Panc1 (cell line): Measurements from ENCODE around the gene BDH1.

Experiments used
- POLR2AphosphoS5 ChIP-seq: IDR thresholded peaks from 2 replicates; pipeline ENCODE4 v1.6.1; 2012; ENCODE audit warnings: mild to moderate bottlenecking, low read depth, low read length, moderate library complexity
- TF ChIP-seq, protein P1 (sequence below): fragments of 450-650 bp; IDR thresholded peaks from 2 replicates; pipeline ENCODE4 v1.5.1; 2017; ENCODE audit warnings: mild to moderate bottlenecking
- TF ChIP-seq, protein P2 (sequence below), 2 experiments: IDR thresholded peaks; 2 replicates each; pipeline ENCODE4 v1.6.1; 2011 to 2012; ENCODE audit warnings: low read depth in 2 of 2, control low read depth in 1 of 2, low read length in 1 of 2, mild to moderate bottlenecking in 1 of 2, moderate library complexity in 1 of 2; ENCODE audit not compliant: insufficient read depth in 1 of 2

GRCh38 chr3:197465197-197465995 is 90.4 kb downstream of the BDH1 start:
- TF ChIP-seq, protein P1, sequence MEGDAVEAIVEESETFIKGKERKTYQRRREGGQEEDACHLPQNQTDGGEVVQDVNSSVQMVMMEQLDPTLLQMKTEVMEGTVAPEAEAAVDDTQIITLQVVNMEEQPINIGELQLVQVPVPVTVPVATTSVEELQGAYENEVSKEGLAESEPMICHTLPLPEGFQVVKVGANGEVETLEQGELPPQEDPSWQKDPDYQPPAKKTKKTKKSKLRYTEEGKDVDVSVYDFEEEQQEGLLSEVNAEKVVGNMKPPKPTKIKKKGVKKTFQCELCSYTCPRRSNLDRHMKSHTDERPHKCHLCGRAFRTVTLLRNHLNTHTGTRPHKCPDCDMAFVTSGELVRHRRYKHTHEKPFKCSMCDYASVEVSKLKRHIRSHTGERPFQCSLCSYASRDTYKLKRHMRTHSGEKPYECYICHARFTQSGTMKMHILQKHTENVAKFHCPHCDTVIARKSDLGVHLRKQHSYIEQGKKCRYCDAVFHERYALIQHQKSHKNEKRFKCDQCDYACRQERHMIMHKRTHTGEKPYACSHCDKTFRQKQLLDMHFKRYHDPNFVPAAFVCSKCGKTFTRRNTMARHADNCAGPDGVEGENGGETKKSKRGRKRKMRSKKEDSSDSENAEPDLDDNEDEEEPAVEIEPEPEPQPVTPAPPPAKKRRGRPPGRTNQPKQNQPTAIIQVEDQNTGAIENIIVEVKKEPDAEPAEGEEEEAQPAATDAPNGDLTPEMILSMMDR, result no peak
- TF ChIP-seq, protein P2, sequence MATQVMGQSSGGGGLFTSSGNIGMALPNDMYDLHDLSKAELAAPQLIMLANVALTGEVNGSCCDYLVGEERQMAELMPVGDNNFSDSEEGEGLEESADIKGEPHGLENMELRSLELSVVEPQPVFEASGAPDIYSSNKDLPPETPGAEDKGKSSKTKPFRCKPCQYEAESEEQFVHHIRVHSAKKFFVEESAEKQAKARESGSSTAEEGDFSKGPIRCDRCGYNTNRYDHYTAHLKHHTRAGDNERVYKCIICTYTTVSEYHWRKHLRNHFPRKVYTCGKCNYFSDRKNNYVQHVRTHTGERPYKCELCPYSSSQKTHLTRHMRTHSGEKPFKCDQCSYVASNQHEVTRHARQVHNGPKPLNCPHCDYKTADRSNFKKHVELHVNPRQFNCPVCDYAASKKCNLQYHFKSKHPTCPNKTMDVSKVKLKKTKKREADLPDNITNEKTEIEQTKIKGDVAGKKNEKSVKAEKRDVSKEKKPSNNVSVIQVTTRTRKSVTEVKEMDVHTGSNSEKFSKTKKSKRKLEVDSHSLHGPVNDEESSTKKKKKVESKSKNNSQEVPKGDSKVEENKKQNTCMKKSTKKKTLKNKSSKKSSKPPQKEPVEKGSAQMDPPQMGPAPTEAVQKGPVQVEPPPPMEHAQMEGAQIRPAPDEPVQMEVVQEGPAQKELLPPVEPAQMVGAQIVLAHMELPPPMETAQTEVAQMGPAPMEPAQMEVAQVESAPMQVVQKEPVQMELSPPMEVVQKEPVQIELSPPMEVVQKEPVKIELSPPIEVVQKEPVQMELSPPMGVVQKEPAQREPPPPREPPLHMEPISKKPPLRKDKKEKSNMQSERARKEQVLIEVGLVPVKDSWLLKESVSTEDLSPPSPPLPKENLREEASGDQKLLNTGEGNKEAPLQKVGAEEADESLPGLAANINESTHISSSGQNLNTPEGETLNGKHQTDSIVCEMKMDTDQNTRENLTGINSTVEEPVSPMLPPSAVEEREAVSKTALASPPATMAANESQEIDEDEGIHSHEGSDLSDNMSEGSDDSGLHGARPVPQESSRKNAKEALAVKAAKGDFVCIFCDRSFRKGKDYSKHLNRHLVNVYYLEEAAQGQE (IDR thresholded peaks at IDR 0.05; ENCODE audit: insufficient read depth in 1 of 2, low read depth in 2 of 2, low read length in 1 of 2), result no peak
- TF ChIP-seq POLR2AphosphoS5, result no peak
